HG02840 (cell line): Measurements from ENCODE around the gene EEFSEC.
A peak's percentile ranks its signal among the peaks of the same experiment; 100 is the strongest.

Experiments
- ATAC-seq: cut with Tn5 transposase; IDR thresholded peaks from one replicate; pipeline ENCODE4 v1.9.1; 2021; ENCODE audit warnings: mild to moderate bottlenecking, moderate library complexity, moderate number of reproducible peaks; ENCODE audit not compliant: unreplicated experiment, low FRiP score

EEFSEC gene

GRCh38 chr3:128418900-128419299 lies 265.6 kb downstream of the EEFSEC start:
- ATAC-seq, result no peak

- ATAC-seq, result no peak
Measured at GRCh38 chr3:128419311-128419710, 266.0 kb downstream of the EEFSEC start.

- ATAC-seq, result no peak
Measured at GRCh38 chr3:128420289-128420688, 267.0 kb downstream of the EEFSEC start.

GRCh38 chr3:128420720-128421438 lies 267.6 kb downstream of the EEFSEC start:
- no peak for ATAC-seq

GRCh38 chr3:128421439-128421836 lies 268.2 kb downstream of the EEFSEC start:
- no peak for ATAC-seq

GRCh38 chr3:128421966-128422365 lies 268.7 kb downstream of the EEFSEC start:
- ATAC-seq, result no peak

GRCh38 chr3:128422762-128423524 lies 269.7 kb downstream of the EEFSEC start:
- ATAC-seq, result no peak

- ATAC-seq, result no peak
Measured at GRCh38 chr3:128423525-128424147, 270.4 kb downstream of the EEFSEC start.

GRCh38 chr3:128424508-128425069 lies 271.3 kb downstream of the EEFSEC start:
- ATAC-seq, result no peak

- no peak for ATAC-seq
Measured at GRCh38 chr3:128425142-128425845, 272.0 kb downstream of the EEFSEC start.

GRCh38 chr3:128425846-128426127 lies 272.5 kb downstream of the EEFSEC start:
- no peak for ATAC-seq

GRCh38 chr3:128426128-128426921 lies 273.0 kb downstream of the EEFSEC start:
- ATAC-seq, result peak; percentile 56

GRCh38 chr3:128427175-128427857 lies 274.0 kb downstream of the EEFSEC start:
- no peak for ATAC-seq

- ATAC-seq, result no peak
Measured at GRCh38 chr3:128427872-128428822, 274.9 kb downstream of the EEFSEC start.

- ATAC-seq, result no peak
Measured at GRCh38 chr3:128429275-128429674, 276.0 kb downstream of the EEFSEC start.

GRCh38 chr3:128429751-128430150 lies 276.5 kb downstream of the EEFSEC start:
- ATAC-seq, result no peak

- no peak for ATAC-seq
Measured at GRCh38 chr3:128430301-128430700, 277.0 kb downstream of the EEFSEC start.

- ATAC-seq, result no peak
Measured at GRCh38 chr3:128430731-128431130, 277.4 kb downstream of the EEFSEC start.
